ENCODE results near the gene RRP1.
"Not testable (repeated sequence)": the region's sequence is repeated elsewhere in the genome, so short reads cannot be mapped to it uniquely, and the experiment has no call there.

The RRP1 gene

GRCh38 chr21:43819511-43820405 is 30.4 kb downstream of the RRP1 start:
- no peak for DNase-seq

GRCh38 chr21:43820466-43820865 is 31.1 kb downstream of the RRP1 start:
- DNase-seq: no peak

GRCh38 chr21:43822166-43822565 is 32.8 kb downstream of the RRP1 start:
- not testable (repeated sequence) for DNase-seq

GRCh38 chr21:43822741-43823140 is 33.4 kb downstream of the RRP1 start:
- DNase-seq: not testable (repeated sequence)

- DNase-seq: no peak
Observed at GRCh38 chr21:43824333-43825241, 35.2 kb downstream of the RRP1 start.

- DNase-seq: no peak
Observed at GRCh38 chr21:43825242-43825935, 36.0 kb downstream of the RRP1 start.

GRCh38 chr21:43825936-43826622 is 36.7 kb downstream of the RRP1 start:
- DNase-seq: no peak

- DNase-seq: no peak
Observed at GRCh38 chr21:43826623-43826974, 37.2 kb downstream of the RRP1 start.

- no peak for DNase-seq
Observed at GRCh38 chr21:43827015-43827611, 37.7 kb downstream of the RRP1 start.

- no peak for DNase-seq
Observed at GRCh38 chr21:43829161-43829560, 39.8 kb downstream of the RRP1 start.

GRCh38 chr21:43829575-43830119 is 40.3 kb downstream of the RRP1 start:
- no peak for DNase-seq

GRCh38 chr21:43832158-43832550 is 42.8 kb downstream of the RRP1 start:
- DNase-seq: no peak

GRCh38 chr21:43832648-43833047 is 43.3 kb downstream of the RRP1 start:
- no peak for DNase-seq

GRCh38 chr21:43834146-43834905 is 44.9 kb downstream of the RRP1 start:
- no peak for DNase-seq

GRCh38 chr21:43835050-43835449 is 45.7 kb downstream of the RRP1 start:
- no peak for DNase-seq

GRCh38 chr21:43835861-43836260 is 46.5 kb downstream of the RRP1 start:
- no peak for DNase-seq

GRCh38 chr21:43836616-43837015 is 47.2 kb downstream of the RRP1 start:
- DNase-seq: no peak

GRCh38 chr21:43840259-43840658 is 50.9 kb downstream of the RRP1 start:
- no peak for DNase-seq

- DNase-seq: peak; percentile 56
Observed at GRCh38 chr21:43842742-43843141, 53.4 kb downstream of the RRP1 start.

GRCh38 chr21:43844906-43845305 is 55.5 kb downstream of the RRP1 start:
- DNase-seq: not testable (repeated sequence)

- no peak for DNase-seq
Observed at GRCh38 chr21:43845386-43845785, 56.0 kb downstream of the RRP1 start.
